GM23338 (cell line): Measurements from ENCODE around the gene ASL. TPM values are rescaled to one million over a fixed set of nuclear protein-coding genes. Genes with fewer than 3 reads are reported as not detected.

ENCODE experiments used
- ATAC-seq: fragments of 200-7000 bp; cut with Tn5 transposase; 3 replicates; pipeline ENCODE4 v1.9.1; 2020
- DNase-seq: peaks from one replicate; pipeline ENCODE4 v3.0.0-alpha.2; 2015; ENCODE audit warnings: low spot score
- H2AFZ ChIP-seq: fragments of 200-600 bp; sonication (generic); 2 replicates; pipeline ENCODE4 v1.8.0; 2016; ENCODE audit warnings: antibody characterized with exemption, mild to moderate bottlenecking, moderate library complexity
- H3F3A ChIP-seq: fragments of 200-600 bp; sonication (generic); replicated peaks from 2 replicates; pipeline ENCODE4 v1.8.0; 2017; ENCODE audit warnings: antibody characterized with exemption, mixed run types, low read depth
- H3K27ac ChIP-seq: fragments of 200-600 bp; sonication (generic); 2 replicates; pipeline ENCODE4 v1.6.1; 2016; ENCODE audit warnings: low read depth
- H3K27me3 ChIP-seq: fragments of 200-600 bp; sonication (generic); 2 replicates; pipeline ENCODE4 v1.8.0; 2016; ENCODE audit warnings: mild to moderate bottlenecking, mixed run types, moderate library complexity; ENCODE audit not compliant: insufficient read depth
- H3K36me3 ChIP-seq: fragments of 200-600 bp; sonication (generic); 2 replicates; pipeline ENCODE4 v1.8.0; 2016; ENCODE audit warnings: mild to moderate bottlenecking; ENCODE audit not compliant: insufficient read depth
- H3K4me1 ChIP-seq: fragments of 200-600 bp; sonication (generic); 2 replicates; pipeline ENCODE4 v1.8.0; 2016; ENCODE audit warnings: mild to moderate bottlenecking, moderate library complexity; ENCODE audit not compliant: insufficient read depth
- H3K4me2 ChIP-seq: fragments of 200-600 bp; sonication (generic); 2 replicates; pipeline ENCODE4 v1.7.1; 2017; ENCODE audit warnings: mixed run types
- H3K4me3 ChIP-seq: fragments of 200-600 bp; sonication (generic); 2 replicates; pipeline ENCODE4 v1.6.1; 2016; ENCODE audit warnings: mixed run types
- H3K79me2 ChIP-seq: fragments of 200-600 bp; sonication (generic); replicated peaks from 2 replicates; pipeline ENCODE4 v1.8.0; 2017; ENCODE audit warnings: mild to moderate bottlenecking; ENCODE audit not compliant: insufficient read depth
- H3K9me2 ChIP-seq: fragments of 200-600 bp; sonication (generic); 2 replicates; pipeline ENCODE4 v1.8.0; 2017; ENCODE audit not compliant: insufficient read depth
- H4K20me1 ChIP-seq: fragments of 200-600 bp; sonication (generic); replicated peaks from 2 replicates; pipeline ENCODE4 v1.8.0; 2017; ENCODE audit warnings: mild to moderate bottlenecking; ENCODE audit not compliant: insufficient read depth
- H3K27ac Mint-ChIP-seq: 2 replicates; pipeline ENCODE4 v1.8.0; 2020; ENCODE audit warnings: inconsistent platforms, mild to moderate bottlenecking, moderate library complexity, mixed read lengths
- H3K27me3 Mint-ChIP-seq: 3 replicates; pipeline ENCODE4 v1.8.0; 2022; ENCODE audit warnings: low read depth, mild to moderate bottlenecking, moderate library complexity, mixed read lengths, inconsistent platforms; ENCODE audit not compliant: insufficient read depth, poor library complexity
- H3K36me3 Mint-ChIP-seq: 3 replicates; pipeline ENCODE4 v1.8.0; 2021; ENCODE audit warnings: low read depth, mild to moderate bottlenecking, inconsistent platforms, moderate library complexity, mixed read lengths
- H3K4me1 Mint-ChIP-seq: 3 replicates; pipeline ENCODE4 v1.8.0; 2020; ENCODE audit warnings: mild to moderate bottlenecking, inconsistent platforms, mixed read lengths
- H3K4me3 Mint-ChIP-seq: 3 replicates; pipeline ENCODE4 v1.8.0; 2021; ENCODE audit warnings: moderate library complexity, mild to moderate bottlenecking, inconsistent platforms, mixed read lengths
- H3K9me3 Mint-ChIP-seq: 3 replicates; pipeline ENCODE4 v1.8.0; 2020; ENCODE audit warnings: moderate library complexity, mild to moderate bottlenecking, inconsistent platforms, mixed read lengths
- CREB1 ChIP-seq: fragments of 250-450 bp; sonication (Bioruptor Pico); IDR thresholded peaks from 2 replicates; pipeline ENCODE4 v1.5.0; 2020; ENCODE audit warnings: low read depth, mild to moderate bottlenecking, moderate library complexity
- ETS1 ChIP-seq: IDR thresholded peaks from 2 replicates; pipeline ENCODE4 v1.6.1; 2016; ENCODE audit warnings: antibody characterized with exemption
- EZH2 ChIP-seq: fragments of 200-600 bp; sonication (generic); IDR thresholded peaks from one replicate; pipeline ENCODE4 v1.8.0; 2017; ENCODE audit warnings: antibody characterized with exemption, mild to moderate bottlenecking, low read depth; ENCODE audit not compliant: unreplicated experiment
- EZH2phosphoT487 ChIP-seq: fragments of 200-600 bp; sonication (generic); IDR thresholded peaks from one replicate; pipeline ENCODE4 v1.8.1; 2018; ENCODE audit warnings: antibody characterized with exemption; ENCODE audit not compliant: unreplicated experiment
- JUNB ChIP-seq: IDR thresholded peaks from one replicate; pipeline ENCODE4 v1.6.1; 2016; ENCODE audit warnings: antibody characterized with exemption; ENCODE audit not compliant: unreplicated experiment
- NANOG ChIP-seq: IDR thresholded peaks from 2 replicates; pipeline ENCODE4 v1.6.1; 2016; ENCODE audit warnings: antibody characterized with exemption, borderline replicate concordance
- POLR2AphosphoS5 ChIP-seq: IDR thresholded peaks from 2 replicates; pipeline ENCODE4 v1.6.1; 2016; ENCODE audit warnings: antibody characterized with exemption, low read depth
- STAT1 ChIP-seq: IDR thresholded peaks from one replicate; pipeline ENCODE4 v1.6.1; 2016; ENCODE audit warnings: antibody characterized with exemption; ENCODE audit not compliant: unreplicated experiment
- ZNF114 ChIP-seq: fragments of 250-450 bp; sonication (Bioruptor Pico); IDR thresholded peaks from 2 replicates; pipeline ENCODE4 v1.5.0; 2020; ENCODE audit warnings: mild to moderate bottlenecking, moderate library complexity
- ZNF331 ChIP-seq: fragments of 250-450 bp; sonication (Bioruptor Pico); IDR thresholded peaks from 2 replicates; pipeline ENCODE4 v1.5.0; 2020; ENCODE audit warnings: low read depth, mild to moderate bottlenecking, moderate library complexity
- ZNF462 ChIP-seq: fragments of 250-450 bp; sonication (Bioruptor Pico); IDR thresholded peaks from 2 replicates; pipeline ENCODE4 v1.5.0; 2020; ENCODE audit warnings: mild to moderate bottlenecking, moderate library complexity
- polyA plus RNA-seq: library from polyadenylated mRNA; unstranded; fragments of >200 nt; fragmentation: Nextera tagmentation; extraction: Ambion mirVana; gene quantifications from 2 replicates; pipeline ENCODE4 v1.2.1, GENCODE V29; 2016
- total RNA-seq: library from RNA; depleted of rRNA; stranded (reverse); fragments of >200 nt; shearing (Covaris generic); gene quantifications from 2 replicates; pipeline ENCODE4 v1.2.3, GENCODE V29; 2014
- TF ChIP-seq, protein P1 (sequence below), 2 experiments: fragments of 200-600 bp in 1 of 2; sonication (generic) in 1 of 2; conservative IDR thresholded peaks; 2 replicates each; pipeline versions ENCODE4 v1.5.1 to v1.6.1; 2016 to 2017; ENCODE audit warnings: antibody characterized with exemption in 2 of 2, low read depth in 2 of 2, mild to moderate bottlenecking in 2 of 2, moderate library complexity in 1 of 2
- TF ChIP-seq, protein P2 (sequence below): IDR thresholded peaks from one replicate; pipeline ENCODE4 v1.6.1; 2018; ENCODE audit warnings: antibody characterized with exemption; ENCODE audit not compliant: unreplicated experiment

The ASL gene
- total and polyA plus RNA-seq, 2 experiments from 2014 or later = 14.9 to 36.9 TPM

- peaks cover 52% of the 10 kb centered on the region for H3K36me3 Mint-ChIP-seq
These were observed 66.7 kb downstream of the ASL start for GRCh38 chr7:66142334-66142733.

More at GRCh38 chr7:66142334-66142733, 66.7 kb downstream of the ASL start:
- Histone ChIP-seq H3K36me3 (peaks cover 34% of the 10 kb centered on the region), H3K4me2 (no peak overlapping the region), H3K27ac (no peak overlapping the region), H3K9me2 (no peaks in the 10 kb centered on the region), H3F3A (no peaks in the 10 kb centered on the region), H3K79me2 (no peaks in the 10 kb centered on the region; the same call in 1 of the 2 replicates), H4K20me1 (peaks cover 10% of the 10 kb centered on the region; the same call in 1 of the 2 replicates), H3K27me3 (no peaks in the 10 kb centered on the region), H3K4me1 (no peaks in the 10 kb centered on the region), H3K4me3 (no peak overlapping the region), H2AFZ (no peak overlapping the region)
- TF ChIP-seq ZNF462 (CRISPR knock-in tag) (no peak), NANOG (no peak), EZH2phosphoT487 (no peak), ZNF331 (CRISPR knock-in tag) (no peak), JUNB (no peak), CREB1 (CRISPR knock-in tag) (no peak), STAT1 (no peak), ETS1 (no peak), EZH2 (no peak), POLR2AphosphoS5 (no peak), ZNF114 (no peak)
- TF ChIP-seq, protein P1, sequence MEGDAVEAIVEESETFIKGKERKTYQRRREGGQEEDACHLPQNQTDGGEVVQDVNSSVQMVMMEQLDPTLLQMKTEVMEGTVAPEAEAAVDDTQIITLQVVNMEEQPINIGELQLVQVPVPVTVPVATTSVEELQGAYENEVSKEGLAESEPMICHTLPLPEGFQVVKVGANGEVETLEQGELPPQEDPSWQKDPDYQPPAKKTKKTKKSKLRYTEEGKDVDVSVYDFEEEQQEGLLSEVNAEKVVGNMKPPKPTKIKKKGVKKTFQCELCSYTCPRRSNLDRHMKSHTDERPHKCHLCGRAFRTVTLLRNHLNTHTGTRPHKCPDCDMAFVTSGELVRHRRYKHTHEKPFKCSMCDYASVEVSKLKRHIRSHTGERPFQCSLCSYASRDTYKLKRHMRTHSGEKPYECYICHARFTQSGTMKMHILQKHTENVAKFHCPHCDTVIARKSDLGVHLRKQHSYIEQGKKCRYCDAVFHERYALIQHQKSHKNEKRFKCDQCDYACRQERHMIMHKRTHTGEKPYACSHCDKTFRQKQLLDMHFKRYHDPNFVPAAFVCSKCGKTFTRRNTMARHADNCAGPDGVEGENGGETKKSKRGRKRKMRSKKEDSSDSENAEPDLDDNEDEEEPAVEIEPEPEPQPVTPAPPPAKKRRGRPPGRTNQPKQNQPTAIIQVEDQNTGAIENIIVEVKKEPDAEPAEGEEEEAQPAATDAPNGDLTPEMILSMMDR (conservative IDR thresholded peaks at IDR 0.05; ENCODE audit: low read depth in 2 of 2) = no peak
- TF ChIP-seq, protein P2, sequence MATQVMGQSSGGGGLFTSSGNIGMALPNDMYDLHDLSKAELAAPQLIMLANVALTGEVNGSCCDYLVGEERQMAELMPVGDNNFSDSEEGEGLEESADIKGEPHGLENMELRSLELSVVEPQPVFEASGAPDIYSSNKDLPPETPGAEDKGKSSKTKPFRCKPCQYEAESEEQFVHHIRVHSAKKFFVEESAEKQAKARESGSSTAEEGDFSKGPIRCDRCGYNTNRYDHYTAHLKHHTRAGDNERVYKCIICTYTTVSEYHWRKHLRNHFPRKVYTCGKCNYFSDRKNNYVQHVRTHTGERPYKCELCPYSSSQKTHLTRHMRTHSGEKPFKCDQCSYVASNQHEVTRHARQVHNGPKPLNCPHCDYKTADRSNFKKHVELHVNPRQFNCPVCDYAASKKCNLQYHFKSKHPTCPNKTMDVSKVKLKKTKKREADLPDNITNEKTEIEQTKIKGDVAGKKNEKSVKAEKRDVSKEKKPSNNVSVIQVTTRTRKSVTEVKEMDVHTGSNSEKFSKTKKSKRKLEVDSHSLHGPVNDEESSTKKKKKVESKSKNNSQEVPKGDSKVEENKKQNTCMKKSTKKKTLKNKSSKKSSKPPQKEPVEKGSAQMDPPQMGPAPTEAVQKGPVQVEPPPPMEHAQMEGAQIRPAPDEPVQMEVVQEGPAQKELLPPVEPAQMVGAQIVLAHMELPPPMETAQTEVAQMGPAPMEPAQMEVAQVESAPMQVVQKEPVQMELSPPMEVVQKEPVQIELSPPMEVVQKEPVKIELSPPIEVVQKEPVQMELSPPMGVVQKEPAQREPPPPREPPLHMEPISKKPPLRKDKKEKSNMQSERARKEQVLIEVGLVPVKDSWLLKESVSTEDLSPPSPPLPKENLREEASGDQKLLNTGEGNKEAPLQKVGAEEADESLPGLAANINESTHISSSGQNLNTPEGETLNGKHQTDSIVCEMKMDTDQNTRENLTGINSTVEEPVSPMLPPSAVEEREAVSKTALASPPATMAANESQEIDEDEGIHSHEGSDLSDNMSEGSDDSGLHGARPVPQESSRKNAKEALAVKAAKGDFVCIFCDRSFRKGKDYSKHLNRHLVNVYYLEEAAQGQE = no peak
- Mint-ChIP-seq H3K27ac (no peak overlapping the region), H3K4me3 (no peak overlapping the region), H3K27me3 (no peaks in the 10 kb centered on the region), H3K4me1 (no peaks in the 10 kb centered on the region), H3K9me3 (no peaks in the 10 kb centered on the region; the same call in 2 of the 3 replicates)
- DNase-seq = no peak
- ATAC-seq = no peak
